Left lobe of liver (tissue), 2 donors: ENCODE results near the gene TMEM238. TPM values are rescaled to one million over a fixed set of nuclear protein-coding genes. Genes with fewer than 3 reads are reported as not detected.
"Not testable (repeated sequence)": the region's sequence is repeated elsewhere in the genome, so short reads cannot be mapped to it uniquely, and the experiment has no call there.

Experiments
- ATAC-seq: fragments of 200-7000 bp; cut with Tn5 transposase; one replicate; pipeline ENCODE4 v1.9.1; 2020; ENCODE audit warnings: mild to moderate bottlenecking, moderate library complexity
- DNase-seq: peaks from one replicate; pipeline ENCODE4 v3.0.0-alpha.2; 2020; ENCODE audit warnings: low spot score
- total RNA-seq: library from RNA; stranded (reverse); gene quantifications from one replicate; pipeline ENCODE4 v1.2.1, GENCODE V29; 2021
- donor health status: DM: no; HTN: no; CAD: no; lungs with moderate emphysema.
- donor health status: DM: no; HTN: yes; CAD: no.

TMEM238 gene, protein sequence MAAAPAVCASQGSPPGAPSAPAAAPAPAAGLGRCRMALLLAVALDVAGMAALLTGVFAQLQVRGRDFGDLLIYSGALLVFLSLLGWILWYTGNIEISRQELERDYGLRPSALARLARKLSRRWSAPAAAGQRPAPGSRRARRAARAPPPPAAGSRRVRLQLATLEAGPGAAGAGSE
- 26.6 TPM for total RNA-seq

GRCh38 chr19:55384131-55384919, at the start of gene TMEM238:
Gene TMEM238, minus strand, starts transcription at chr19:55384292. Its CDS starts 33 bp downstream, at chr19:55384259.
- ATAC-seq = peak; percentile 66

DNA sequence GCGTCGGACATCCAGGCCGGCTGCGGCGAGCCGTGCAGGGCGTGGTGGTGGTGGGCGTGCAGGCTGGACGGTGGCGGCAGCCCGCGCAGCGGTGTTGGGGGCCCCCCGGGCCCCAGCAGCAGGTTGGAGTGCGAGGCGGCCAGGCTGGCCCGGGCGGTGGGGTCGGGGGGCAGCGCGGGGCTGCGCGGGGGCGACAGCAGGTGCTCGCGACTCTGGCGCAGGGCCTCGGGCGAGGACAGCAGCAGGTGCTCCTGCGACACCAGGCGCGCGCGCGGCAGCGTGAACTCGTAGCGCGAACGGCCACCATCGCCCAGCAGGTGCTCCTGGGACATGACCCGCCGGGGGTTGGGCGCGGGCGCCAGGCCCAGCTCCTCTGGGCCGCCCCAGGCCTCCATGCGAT, 49.2 kb upstream of the TMEM238 start:
- DNase-seq = no peak

More at GRCh38 chr19:55384131-55384919, at the start of gene TMEM238:
- DNase-seq = peak; percentile 83

GRCh38 chr19:55432241-55432959, 48.3 kb upstream of the TMEM238 start:
- no peak for ATAC-seq
- DNase-seq = no peak

More for the DNA sequence above, 49.2 kb upstream of the TMEM238 start:
- ATAC-seq = no peak

- DNase-seq = no peak
- no peak for ATAC-seq
These were observed 47.1 kb upstream of the TMEM238 start for GRCh38 chr19:55431183-55431582.

DNA sequence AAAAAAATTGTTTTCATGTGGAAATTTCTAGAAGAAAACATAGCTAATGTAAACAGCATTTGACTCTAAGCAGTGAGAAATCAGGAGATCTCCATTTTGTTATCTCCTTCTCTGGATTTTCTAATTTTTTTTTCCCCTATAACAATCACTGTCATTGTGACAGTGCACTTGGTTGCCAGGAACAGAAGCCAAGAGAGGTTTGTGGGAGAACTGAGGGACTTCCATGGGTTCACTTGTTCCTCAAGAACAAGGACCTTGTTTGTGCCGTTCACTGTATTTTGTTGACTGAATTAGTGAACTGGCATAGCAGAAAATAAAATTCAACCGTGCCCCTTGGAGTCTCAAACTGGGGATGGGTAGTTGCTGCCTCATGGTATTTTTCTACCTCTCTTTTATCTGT, 42.0 kb upstream of the TMEM238 start:
- DNase-seq (no peak), ATAC-seq (no peak)

GRCh38 chr19:55424518-55424917, 40.4 kb upstream of the TMEM238 start:
- DNase-seq = no peak
- ATAC-seq = no peak

- DNase-seq = no peak
- no peak for ATAC-seq
These were observed 39.3 kb upstream of the TMEM238 start for GRCh38 chr19:55423225-55424005.

GRCh38 chr19:55421281-55421680, 37.2 kb upstream of the TMEM238 start:
- ATAC-seq, DNase-seq: not testable (repeated sequence)

DNA sequence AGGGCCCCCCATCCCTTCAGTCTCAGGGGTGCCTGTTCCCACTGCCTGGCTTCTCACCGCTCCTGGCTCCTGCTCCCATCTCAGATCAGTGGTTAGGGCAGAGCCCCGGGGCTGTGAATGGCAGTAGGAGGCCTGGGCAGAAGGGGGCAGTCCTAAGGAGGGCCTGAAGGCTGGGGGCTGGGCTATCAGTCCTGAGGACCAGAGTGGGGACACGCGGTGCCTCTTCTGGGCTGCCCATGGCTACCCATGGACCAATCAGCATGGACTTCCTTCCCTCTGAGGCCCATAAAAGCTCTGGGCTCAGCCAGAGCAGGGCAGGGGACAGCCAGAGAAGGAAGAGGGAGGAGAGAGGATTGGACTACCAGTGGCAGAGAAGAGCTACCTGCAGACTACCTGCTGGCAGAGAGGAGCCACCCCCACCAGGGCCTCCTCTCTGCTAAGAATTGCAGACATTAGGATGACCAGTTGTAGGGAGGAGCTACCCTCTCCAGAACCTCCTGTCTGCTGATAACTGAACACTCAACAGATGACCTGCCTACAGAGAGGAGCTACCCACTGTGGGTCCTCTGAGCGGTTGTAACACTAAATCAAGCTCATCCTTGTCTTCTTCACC, 35.6 kb upstream of the TMEM238 start:
- ATAC-seq (no peak), DNase-seq (no peak)

DNA sequence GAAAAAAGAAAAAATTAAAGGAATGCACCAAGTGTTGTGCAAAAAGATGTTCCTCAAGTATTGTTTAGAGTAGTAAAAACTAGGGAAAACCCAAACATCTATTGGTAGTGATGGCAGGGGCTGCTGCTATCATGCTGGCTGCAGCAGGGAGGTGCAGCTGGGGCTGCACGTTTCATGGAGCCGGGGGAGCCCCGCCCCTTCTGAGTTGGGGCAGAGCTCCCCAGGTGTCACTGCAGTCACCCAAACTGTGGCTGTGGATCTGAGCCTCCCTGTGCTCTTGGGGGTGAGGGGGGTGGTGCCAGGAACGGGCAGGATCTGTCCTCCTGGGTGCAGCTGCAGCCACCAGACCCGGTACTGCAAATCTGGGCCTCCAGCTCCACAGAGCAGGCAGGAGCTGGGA, 35.0 kb upstream of the TMEM238 start:
- ATAC-seq = no peak
- no peak for DNase-seq

GRCh38 chr19:55418185-55418584, 34.1 kb upstream of the TMEM238 start:
- ATAC-seq (peak; percentile 99), DNase-seq (peak; percentile 65)

- ATAC-seq = no peak
These were observed 26.1 kb upstream of the TMEM238 start for GRCh38 chr19:55410168-55410567.

DNA sequence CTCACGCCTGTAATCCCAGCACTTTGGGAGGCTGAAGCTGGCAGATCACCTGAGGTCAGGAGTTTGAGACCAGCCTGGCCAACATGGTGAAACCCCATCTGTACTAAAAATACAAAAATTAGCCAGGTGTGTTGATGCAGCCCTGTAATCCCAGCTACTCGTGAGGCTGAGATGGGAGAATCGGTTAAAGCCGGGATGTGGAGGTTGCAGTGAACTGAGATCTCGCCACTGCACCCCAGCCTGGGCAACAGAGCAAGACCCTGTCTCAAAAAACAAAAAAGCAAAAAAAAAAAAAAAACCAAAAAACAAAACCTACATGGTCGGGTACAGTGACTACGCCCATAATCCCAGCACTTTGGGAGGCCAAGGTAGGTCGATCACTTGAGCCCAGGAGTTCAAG, 25.1 kb upstream of the TMEM238 start:
- not testable (repeated sequence) for ATAC-seq, DNase-seq

More at GRCh38 chr19:55410168-55410567, 26.1 kb upstream of the TMEM238 start:
- no peak for DNase-seq

- ATAC-seq (no peak), DNase-seq (no peak)
These were observed 24.4 kb upstream of the TMEM238 start for GRCh38 chr19:55408533-55408872.

DNA sequence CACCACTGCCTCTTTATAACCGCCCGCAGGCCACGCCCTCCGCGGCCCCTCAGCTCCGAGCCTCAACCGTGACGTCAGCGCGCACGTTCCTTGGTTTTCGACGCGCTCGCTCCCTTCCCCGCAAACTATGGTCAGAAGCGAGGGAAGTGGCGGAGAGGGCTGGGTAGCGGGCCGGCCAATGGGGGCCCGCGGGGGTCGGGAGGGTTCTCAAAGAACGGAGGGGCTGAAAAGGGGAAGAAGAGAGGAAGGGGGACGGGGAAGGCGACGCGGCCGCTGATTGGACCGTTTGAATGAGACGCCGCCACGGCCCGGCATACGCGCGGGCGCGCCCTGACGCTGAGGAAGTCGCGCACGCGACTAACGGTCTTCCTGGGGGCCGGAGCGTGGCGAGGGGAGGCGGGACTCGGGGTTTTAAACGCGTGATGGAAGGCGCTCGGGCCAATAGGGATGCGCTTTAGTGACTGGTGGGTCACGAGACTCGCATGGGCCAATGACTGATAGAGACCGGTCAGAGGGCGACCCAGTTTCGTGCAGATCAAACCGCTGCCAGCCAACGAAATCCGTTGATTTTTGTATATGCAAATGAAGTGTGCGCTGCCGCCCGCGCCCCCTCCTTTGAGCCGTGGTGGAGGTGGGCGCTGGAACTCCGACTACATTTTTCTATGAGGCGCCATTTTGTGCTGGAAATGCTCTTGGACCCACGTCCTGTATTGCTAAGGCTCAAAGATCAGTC, 23.9 kb upstream of the TMEM238 start:
- peak; percentile 98 for DNase-seq
- ATAC-seq = peak; percentile 96

DNA sequence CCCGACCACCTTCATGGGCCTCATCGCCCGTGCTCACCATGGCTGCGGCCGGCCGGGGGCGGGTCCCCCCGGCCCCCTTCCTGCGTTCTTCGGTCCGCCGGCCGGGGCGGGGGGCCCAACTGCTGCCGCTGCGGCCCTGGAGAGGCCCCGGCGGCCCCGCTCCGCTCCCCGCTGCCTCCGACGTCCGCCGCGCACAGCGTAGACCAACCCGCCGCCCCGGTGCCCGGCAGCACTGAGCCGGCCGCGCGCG, 23.4 kb upstream of the TMEM238 start, which contains the start of gene UBE2S:
UBE2S (minus strand) TSS at position 239 of the 250 bp plus-strand sequence; CDS start at position 40, 199 bp downstream.
- ATAC-seq = not testable (repeated sequence)

DNA sequence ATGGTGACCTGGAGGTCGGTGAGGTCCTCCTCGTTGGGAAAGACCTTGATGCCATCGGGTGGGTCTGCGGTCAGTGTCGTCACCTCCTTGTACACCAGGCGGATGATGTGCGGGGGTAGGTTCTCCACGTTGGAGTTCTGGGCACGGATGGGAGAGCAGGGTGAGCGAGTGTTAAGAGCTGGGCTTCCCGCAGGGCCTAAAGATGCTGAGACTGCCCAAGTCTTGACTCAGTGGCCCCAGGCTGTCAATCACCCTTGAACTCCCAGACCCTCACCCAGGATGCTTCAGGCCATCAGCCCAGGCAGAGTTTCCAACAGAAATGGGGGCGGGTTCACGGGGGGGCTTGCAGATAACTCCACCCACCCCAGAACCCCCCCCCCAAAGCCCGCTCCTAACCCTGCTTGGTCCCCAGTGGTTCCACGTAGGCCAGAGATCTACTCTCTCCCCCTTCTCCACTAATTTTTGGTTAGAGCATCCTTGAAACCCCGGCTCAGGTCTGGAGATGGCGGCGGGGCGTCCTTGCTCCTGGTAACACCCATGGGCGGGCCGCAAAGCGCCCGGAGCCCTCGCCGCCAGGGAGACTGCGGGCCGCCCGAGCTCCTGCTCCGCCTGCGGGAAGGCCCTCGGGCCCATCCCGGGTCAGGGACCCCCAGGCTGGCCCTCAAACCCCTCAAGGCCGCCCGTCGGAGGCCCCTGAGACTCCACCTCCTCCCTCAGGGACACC, 22.9 kb upstream of the TMEM238 start:
- no peak for DNase-seq
- ATAC-seq = peak; percentile 10

More for the DNA sequence above, 23.4 kb upstream of the TMEM238 start, which contains the start of gene UBE2S:
- DNase-seq = not testable (repeated sequence)

DNA sequence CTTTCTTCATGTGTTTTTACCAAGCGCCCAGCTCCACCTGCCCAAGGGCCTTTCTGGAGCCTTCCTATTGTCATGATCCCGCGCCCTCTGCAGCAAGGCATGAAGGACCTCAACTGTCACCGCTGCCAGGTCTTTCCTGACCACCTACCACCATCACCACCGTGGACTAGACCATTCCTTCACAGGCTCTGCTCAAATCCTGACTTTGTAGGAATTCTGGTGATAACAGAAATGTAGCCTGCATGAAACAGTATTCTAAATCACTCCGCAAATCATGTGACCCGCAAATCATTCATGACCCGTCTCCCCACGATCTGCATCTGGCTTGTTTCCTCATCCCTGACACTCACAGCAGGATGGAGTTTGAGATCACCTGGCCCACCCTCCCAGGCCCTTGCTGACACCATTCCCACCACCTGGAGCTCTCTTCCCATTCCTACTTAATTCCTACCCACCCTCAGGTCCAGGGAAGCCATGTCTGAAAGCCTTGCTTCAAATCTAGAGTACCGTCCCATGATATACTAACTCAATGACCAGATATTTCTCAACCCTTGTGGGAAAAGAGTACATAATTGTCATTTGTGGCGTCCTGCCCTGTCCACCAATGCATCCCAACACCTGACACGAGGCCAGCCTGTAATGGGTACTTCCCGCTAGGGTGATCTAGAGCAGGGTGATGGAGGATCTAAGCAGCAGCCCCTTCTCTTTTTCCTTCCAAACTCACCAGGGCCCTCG, 22.2 kb upstream of the TMEM238 start:
- ATAC-seq (no peak), DNase-seq (no peak)

DNA sequence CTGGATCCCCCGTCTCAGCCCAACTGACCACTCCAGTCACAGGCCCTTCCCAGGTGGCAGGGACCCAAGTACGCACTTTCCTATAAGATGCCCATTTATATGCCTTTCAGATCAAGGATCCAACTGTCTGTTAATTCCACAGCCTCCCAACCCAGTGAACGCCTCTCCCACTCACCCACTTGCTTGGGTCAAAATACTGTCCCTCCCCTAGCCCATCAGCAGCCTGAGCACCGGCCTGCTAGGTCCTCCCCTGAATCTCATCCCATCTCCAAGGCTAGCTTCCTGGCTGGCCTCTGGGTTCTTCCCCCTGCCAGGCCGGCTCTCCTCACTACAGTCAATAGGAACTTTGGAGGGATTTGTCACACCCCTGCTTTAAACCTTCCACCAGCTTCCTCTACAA, 21.5 kb upstream of the TMEM238 start:
- DNase-seq = no peak
- ATAC-seq = no peak
